HG03457 (cell line): ENCODE data around the gene OCIAD2.
"Not testable (repeated sequence)": the region's sequence is repeated elsewhere in the genome, so short reads cannot be mapped to it uniquely, and the experiment has no call there.

Experiments
- ATAC-seq: cut with Tn5 transposase; IDR thresholded peaks from one replicate; pipeline ENCODE4 v1.9.1; 2021; ENCODE audit warnings: moderate number of reproducible peaks; ENCODE audit not compliant: unreplicated experiment

The OCIAD2 gene

DNA sequence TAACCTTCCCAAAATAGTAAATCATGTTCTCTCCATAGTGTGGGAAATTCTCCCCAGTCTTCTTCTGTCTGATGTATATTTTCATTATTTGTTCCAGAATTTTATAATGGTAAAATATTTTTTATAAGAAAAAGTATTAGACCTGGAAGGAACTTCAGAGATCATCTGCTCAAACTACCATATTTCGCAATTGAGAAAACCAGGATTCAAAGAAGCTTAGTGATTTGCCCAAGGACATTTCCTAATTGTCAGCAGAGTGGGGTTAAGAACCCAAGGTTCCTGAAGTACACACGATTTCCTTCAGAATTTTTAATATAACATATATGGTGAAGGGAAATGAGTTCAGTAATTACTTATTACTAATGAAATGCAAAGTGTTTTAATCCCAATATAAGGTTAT, 51.6 kb downstream of the OCIAD2 start:
- ATAC-seq, result no peak

DNA sequence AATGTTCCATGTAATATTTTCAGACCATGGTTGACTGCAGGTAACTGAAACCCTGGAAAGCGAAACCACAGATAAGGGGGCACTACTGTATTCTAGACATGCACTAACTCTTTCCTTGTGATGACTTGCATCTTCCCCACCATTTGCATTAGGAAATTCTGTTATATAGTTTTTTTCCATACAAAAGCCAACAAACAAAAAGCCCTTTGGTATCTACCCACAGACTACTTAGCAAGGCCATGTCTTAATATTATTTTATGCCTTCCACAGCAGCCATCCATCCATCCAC, 52.2 kb downstream of the OCIAD2 start:
- ATAC-seq, result no peak

DNA sequence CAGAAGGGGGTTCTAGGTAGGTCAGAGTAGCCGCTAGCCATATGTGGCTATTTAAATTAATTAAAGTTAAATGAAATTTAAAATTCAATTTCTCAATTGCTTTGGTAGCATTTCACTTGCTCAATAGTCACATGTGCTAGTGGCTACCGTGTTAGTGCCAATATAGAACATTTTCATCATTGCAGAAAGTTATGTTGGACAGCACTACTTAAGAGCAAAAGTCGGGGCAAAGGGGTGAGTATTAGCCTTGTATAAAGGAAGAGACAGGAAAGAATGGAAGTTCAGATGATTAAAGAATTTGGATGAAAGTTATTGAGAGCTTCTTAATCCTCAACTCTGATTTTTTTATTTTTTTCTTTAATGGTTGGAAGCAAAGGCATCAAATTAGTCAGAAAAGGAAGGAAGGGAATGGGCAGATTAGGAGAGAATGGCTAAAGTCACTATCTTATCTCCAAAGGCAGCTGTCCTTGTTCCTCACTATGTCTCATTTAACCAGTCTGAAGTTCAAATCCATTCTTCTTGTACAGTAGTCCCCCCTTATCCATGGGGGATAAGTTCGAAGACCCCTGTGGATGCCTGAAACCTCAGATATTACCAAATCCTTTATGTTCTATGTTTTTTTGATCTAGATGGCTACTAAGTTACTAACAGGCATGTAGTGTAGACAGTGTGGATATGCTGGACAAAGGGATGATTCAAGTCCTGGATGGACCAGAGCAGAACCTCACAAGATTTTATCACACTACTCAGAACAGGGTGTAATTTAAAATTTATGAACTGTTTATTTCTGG, 52.8 kb downstream of the OCIAD2 start:
- ATAC-seq, result no peak

DNA sequence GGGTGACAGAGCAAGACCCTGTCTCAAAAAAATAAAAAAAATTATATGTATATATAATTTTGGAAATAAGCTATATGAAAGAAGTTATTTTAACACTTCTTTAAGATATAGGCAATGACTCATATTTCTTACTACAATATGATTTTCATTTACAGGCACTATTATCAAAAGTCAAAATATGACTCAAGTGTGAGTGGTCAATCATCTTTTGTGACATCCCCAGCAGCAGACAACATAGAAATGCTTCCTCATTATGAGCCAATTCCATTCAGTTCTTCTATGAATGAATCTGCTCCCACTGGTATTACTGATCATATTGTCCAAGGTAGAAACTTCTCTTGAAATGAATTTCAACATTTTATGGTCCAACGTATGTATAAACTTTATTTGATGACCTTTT, 54.9 kb downstream of the OCIAD2 start:
- no peak for ATAC-seq

DNA sequence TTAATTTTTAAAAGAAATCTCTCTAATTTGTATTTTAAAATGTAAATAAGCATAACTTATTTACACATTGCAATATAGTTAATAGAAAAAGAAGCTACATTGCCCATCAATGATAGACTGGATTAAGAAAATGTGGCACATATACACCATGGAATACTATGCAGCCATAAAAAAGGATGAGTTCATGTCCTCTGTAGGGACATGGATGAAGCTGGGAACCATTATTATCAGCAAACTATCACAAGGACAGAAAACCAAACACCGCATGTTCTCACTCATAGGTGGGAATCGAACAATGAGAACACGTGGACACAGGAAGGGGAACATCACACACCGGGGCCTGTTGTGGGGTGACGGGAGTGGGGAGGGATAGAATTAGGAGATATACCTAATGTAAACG, 57.8 kb downstream of the OCIAD2 start:
- ATAC-seq, result not testable (repeated sequence)

DNA sequence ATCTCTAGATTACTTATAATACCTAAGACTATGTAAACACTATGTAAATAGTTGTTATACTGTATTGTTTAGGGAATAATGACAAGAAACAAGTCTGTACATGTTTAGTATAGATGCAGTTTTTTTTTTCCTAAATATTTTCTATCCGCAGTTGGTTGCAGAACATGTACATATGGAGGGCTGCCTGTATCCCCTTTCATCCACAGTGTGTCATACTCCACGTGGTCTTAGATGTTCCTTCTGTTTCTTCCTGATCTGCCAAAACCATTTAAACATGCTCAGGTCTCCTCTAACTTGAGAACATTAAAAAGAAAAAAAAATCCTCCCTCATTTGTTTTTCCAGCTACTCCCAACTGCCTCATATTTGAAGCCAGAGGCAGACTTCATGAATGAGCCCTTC, 61.7 kb downstream of the OCIAD2 start:
- ATAC-seq, result no peak

DNA sequence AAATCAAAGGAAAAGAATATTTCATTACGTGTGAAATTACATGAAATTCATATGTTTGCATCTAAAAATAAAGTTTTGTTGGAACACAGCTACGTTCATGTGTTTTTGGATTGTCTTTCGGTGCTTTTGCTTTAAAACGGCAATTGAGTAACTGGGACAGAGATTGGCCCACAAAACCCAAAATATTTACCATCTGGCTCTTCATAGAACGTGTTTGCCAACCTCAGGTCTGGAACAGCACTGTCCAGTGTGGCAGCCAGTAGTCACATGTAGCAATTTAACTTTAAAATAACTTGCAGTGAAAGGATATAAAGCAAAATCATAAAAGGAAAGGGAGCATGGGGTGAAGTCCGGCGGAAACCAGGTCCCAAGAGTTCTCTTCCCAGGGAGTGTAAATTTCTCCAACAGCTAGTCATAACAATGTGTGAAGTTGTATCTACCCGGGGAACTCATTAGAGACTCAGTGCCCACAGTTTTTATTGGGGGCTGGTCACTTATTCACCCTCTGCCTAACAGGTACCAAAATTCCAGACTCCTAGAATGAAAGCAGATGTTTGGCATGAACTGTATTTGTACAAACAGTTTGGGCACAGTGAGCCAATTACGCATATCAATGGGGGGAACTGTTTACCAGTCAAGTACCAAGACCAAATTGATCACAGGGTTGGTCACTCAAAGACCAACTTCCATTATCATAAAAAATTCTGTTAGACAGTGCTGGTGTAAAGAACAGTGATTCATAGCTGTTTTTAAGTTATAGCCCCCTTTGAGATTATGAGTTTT, 65.3 kb downstream of the OCIAD2 start:
- ATAC-seq, result no peak

DNA sequence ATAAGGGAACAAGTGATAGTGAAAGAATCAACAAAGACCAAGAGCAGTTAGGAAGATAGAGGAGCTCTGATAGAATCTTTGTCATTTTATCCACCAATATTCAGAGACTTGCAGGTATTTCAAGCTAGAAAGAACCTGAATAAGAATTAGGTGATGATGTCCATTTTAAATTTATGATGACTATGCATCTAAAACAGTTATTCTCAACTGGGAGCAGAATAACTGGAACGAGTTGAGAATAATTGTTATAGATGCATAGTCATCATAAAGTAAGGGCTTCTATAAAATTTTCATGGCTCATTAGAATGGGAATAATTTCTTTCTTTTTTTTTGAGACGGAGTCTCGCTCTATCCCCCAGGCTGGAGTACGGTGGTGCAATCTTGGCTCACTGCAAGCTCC, 69.9 kb downstream of the OCIAD2 start:
- no peak for ATAC-seq
